Measurements from ENCODE around the gene EYA2.
"Not testable (repeated sequence)": the region's sequence is repeated elsewhere in the genome, so short reads cannot be mapped to it uniquely, and the experiment has no call there.

Gene EYA2

DNA sequence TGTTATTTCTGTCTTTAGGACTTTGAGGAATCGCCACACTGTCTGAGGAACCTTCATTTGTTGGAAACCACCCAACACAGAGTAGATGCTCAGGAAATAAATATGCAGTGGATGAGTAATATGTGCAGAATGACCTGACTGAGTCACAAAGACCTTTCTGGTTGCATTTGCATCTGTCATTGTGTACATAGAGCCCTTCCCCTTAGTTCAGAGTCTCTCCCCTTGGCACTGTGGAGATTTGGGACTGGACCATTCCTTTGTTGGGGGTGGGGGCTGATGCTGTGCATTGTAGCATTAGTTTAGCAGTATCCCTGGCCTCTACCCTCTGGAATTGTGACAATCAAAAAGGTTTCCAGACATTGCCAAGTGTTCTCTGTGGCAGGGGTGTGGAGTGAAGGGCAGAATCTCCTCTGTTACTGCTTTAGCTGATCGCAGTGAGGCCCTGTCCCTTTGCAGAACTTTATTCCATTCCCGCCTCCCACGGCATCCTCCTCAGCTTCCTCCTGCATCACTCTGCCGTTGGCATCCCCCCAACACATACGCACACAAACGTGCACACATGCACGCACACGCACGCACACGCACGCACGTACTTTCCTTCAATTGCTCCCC is 64.5 kb downstream of the EYA2 start:
- Histone ChIP-seq H3K27me3 (peaks cover 0 to 13% of the 10 kb centered on the region in 2 donors), H3K36me3 (no peaks in the 10 kb centered on the region), H3K27ac (no peak overlapping the region), H3K4me3 (no peak overlapping the region), H3K4me1 (no peaks in the 10 kb centered on the region), H3K9me3 (peaks cover 0 to 5% (median 0%) of the 10 kb centered on the region in 3 donors)
- no peak for DNase-seq
- TF ChIP-seq, protein P1, sequence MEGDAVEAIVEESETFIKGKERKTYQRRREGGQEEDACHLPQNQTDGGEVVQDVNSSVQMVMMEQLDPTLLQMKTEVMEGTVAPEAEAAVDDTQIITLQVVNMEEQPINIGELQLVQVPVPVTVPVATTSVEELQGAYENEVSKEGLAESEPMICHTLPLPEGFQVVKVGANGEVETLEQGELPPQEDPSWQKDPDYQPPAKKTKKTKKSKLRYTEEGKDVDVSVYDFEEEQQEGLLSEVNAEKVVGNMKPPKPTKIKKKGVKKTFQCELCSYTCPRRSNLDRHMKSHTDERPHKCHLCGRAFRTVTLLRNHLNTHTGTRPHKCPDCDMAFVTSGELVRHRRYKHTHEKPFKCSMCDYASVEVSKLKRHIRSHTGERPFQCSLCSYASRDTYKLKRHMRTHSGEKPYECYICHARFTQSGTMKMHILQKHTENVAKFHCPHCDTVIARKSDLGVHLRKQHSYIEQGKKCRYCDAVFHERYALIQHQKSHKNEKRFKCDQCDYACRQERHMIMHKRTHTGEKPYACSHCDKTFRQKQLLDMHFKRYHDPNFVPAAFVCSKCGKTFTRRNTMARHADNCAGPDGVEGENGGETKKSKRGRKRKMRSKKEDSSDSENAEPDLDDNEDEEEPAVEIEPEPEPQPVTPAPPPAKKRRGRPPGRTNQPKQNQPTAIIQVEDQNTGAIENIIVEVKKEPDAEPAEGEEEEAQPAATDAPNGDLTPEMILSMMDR (IDR thresholded peaks at IDR 0.05): no peak
- intact Hi-C loops (cut with DNase I; ENCODE audit: low total_unique reads): no loop called here

DNA sequence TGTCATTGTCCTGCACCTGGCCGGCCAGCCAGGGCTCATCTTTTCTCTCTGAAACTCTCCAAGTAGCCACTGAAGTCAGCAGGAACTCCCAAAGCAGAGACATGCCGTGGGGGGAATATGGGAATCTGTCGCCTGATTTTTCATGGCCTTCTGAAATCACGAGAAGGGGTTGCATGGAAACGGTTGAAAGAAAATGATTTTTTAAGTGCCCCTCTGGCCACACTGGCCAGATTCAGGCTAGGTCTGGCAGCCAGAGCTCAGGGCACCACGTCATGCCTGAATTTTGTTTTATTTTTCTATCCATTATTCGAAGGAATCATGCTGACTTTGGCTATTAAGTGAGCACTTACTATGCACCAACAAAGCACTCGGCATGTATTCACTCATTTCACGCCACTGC is 65.2 kb downstream of the EYA2 start:
- intact Hi-C loops (cut with DNase I; ENCODE audit: low total_unique reads): no loop called here
- no peak overlapping the region for H3K27ac ChIP-seq
- H3K27me3 ChIP-seq: peaks cover 0 to 16% of the 10 kb centered on the region in 2 donors
- no peak for DNase-seq
- H3K9me3 ChIP-seq: peaks cover 0 to 5% (median 0%) of the 10 kb centered on the region in 3 donors
- no peaks in the 10 kb centered on the region for H3K4me1 ChIP-seq
- no peaks in the 10 kb centered on the region for H3K36me3 ChIP-seq
- no peak overlapping the region for H3K4me3 ChIP-seq
- TF ChIP-seq, protein P1 (IDR thresholded peaks at IDR 0.05): no peak

DNA sequence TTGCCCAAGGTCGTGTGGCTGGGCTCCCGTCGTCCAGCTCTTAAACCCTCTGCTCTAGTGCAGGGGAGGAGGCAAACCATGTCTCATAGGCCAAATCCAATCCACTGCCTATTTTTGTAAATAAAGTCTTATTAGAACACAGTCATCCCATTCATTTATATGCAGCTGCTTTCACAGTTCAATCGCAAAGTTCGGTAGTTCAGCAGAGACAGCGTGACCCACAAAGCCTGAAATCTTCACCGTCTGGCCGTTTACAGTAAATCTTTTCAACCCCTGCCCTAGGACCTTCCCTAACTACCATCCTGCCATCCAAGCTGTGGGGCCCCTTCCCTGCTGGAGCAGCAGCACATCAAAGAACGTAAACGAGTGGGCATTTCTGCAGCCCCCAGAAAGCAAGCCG is 65.9 kb downstream of the EYA2 start:
- no peaks in the 10 kb centered on the region for H3K36me3 ChIP-seq
- DNase-seq: no peak
- no peak overlapping the region for H3K27ac ChIP-seq
- TF ChIP-seq, protein P1 (IDR thresholded peaks at IDR 0.05): no peak
- intact Hi-C loops (cut with DNase I; ENCODE audit: low total_unique reads): no loop called here
- peaks cover 0 to 16% of the 10 kb centered on the region in 2 donors for H3K27me3 ChIP-seq
- H3K9me3 ChIP-seq: peaks cover 0 to 5% (median 0%) of the 10 kb centered on the region in 3 donors
- H3K4me1 ChIP-seq: peaks cover 0 to 6% (median 0%) of the 10 kb centered on the region in 4 donors
- no peak overlapping the region for H3K4me3 ChIP-seq

DNA sequence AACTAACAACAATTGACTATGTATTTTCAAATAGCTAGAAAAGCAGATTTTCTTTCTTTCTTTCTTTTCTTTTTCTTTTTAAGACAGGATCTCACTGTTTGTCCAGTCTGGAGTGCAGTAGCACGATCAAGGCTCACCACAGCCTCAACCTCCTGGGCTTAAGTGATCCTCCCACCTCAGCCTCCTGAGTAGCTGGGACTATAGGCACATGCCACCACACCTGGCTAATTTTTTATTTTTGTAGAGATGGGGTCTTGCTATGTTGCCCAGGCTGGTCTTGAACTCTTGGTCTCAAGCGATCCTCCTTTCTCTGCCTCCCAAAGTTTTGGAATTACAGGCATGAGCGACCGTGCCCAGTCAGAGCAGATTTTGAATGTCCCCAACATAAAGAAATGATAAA is 67.3 kb downstream of the EYA2 start:
- intact Hi-C loops (cut with DNase I; ENCODE audit: low total_unique reads); H3K4me1 ChIP-seq; H3K27ac ChIP-seq; H3K36me3 ChIP-seq; H3K4me3 ChIP-seq; H3K9me3 ChIP-seq; DNase-seq: not testable (repeated sequence)
- H3K27me3 ChIP-seq: peaks cover 0 to 16% of the 10 kb centered on the region in 2 donors

DNA sequence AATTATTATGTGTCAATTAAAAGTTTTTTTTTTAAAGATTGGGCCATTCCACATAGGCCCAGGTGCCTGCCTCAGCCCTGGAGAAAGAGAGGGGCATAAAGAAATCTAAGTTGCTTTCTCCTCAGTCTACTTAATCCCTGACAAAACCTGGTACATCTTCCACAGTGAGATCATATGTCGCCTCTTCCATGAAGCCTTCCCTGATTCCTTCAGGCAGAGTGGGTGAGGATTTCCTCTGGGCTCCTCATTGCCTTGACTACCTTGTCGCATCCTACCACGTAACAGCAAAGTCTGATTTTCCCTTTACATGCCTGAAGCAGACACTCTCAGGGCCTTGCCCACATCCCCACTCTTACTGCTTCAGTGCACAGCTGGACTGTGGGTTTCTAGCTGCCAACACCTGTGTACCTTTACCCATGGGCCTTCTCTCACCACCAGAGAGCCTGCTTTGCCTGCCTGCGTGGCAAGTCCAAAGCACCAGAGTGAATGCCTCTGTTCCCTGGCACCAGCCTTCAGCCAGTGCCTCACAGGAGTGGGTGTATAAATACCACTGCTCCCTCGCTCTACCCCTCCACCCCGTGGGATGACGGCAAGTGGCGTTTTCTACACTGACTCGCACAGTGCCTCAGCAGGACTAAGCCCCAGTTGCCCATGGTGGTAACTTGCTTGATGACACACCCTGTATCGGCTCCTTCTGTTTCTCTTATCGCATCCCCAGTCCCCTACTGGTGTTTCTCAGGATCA is 68.0 kb downstream of the EYA2 start:
- Histone ChIP-seq H3K9me3 (no peaks in the 10 kb centered on the region), H3K27me3 (peaks cover 0 to 19% of the 10 kb centered on the region in 2 donors), H3K4me1 (peaks cover 0 to 6% (median 0%) of the 10 kb centered on the region in 4 donors), H3K27ac (no peak overlapping the region), H3K36me3 (no peaks in the 10 kb centered on the region), H3K4me3 (no peak overlapping the region)
- TF ChIP-seq, protein P1 (IDR thresholded peaks at IDR 0.05): no peak
- DNase-seq: no peak
- intact Hi-C loops (cut with DNase I; ENCODE audit: low total_unique reads): no loop called here

DNA sequence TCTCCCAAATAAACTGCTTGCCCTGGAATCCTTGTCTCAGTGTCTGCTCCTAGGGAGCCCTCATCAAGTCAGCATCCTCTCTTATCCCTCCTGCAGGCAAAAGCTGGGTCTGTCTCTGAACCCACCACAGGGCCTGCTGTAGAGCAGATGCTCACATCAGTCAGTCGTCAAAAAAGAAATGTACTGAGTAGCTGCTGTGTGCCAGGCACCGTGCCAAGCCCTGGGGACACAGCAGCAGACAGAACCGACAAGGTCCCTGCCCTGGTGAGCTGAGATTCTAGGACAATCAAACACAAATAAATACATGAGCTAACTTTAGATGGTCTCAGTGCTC is 68.5 kb downstream of the EYA2 start:
- Histone ChIP-seq H3K4me3 (no peak overlapping the region), H3K27ac (no peak overlapping the region), H3K27me3 (peaks cover 0 to 24% of the 10 kb centered on the region in 2 donors), H3K9me3 (no peaks in the 10 kb centered on the region), H3K36me3 (no peaks in the 10 kb centered on the region), H3K4me1 (peaks cover 0 to 6% (median 0%) of the 10 kb centered on the region in 4 donors)
- intact Hi-C loops (cut with DNase I; ENCODE audit: low total_unique reads): no loop called here
- TF ChIP-seq, protein P1 (IDR thresholded peaks at IDR 0.05): no peak
- DNase-seq: no peak

All from tibial artery (tissue), 4 donors.